H1 (cell line): Measurements from ENCODE around the gene GZMM. TPM values are rescaled to one million over a fixed set of nuclear protein-coding genes. Genes with fewer than 3 reads are reported as not detected.
"Not testable (repeated sequence)": the region's sequence is repeated elsewhere in the genome, so short reads cannot be mapped to it uniquely, and the experiment has no call there.

ENCODE experiments used
- CTCF ChIA-PET: fragments of 300-600 bp; sonication (Branson Sonifier 250); formaldehyde crosslinking; loops from one replicate; lab custom pipeline; 2021; ENCODE audit not compliant: partially characterized antibody; lab: Charles Lee
- POLR2A ChIA-PET: fragments of 300-600 bp; sonication (Branson Sonifier 250); formaldehyde crosslinking; loops from one replicate; lab custom pipeline; 2021; ENCODE audit warnings: inconsistent platforms; ENCODE audit not compliant: partially characterized antibody; lab: Charles Lee
- DNase-seq, 2 experiments: peaks; one replicate each; pipeline versions ENCODE4 v3.0.0 to v3.0.0-alpha.2; 2010 to 2022; ENCODE audit warnings: low spot score in 2 of 2, low read depth in 1 of 2, mixed read lengths in 1 of 2
- FAIRE-seq: peaks from 2 replicates; lab custom pipeline; 2011; peaks lifted over from hg19 to GRCh38; lab: Jason Lieb, UNC
- H2AFZ ChIP-seq: 2 replicates; pipeline ENCODE4 v1.8.1; 2012; ENCODE audit warnings: low read length, inconsistent platforms
- H2AK5ac ChIP-seq: 2 replicates; pipeline ENCODE4 v1.6.1; 2013; ENCODE audit warnings: low read depth, low read length
- H2BK120ac ChIP-seq: replicated peaks from 2 replicates; pipeline ENCODE3; 2013; ENCODE audit warnings: low read depth, low read length, inconsistent platforms
- H2BK12ac ChIP-seq: 2 replicates; pipeline ENCODE4 v1.6.1; 2013; ENCODE audit warnings: low read depth, low read length
- H2BK15ac ChIP-seq: 2 replicates; pipeline ENCODE4 v1.6.1; 2013; ENCODE audit warnings: low read length
- H2BK20ac ChIP-seq: 2 replicates; pipeline ENCODE4 v1.6.1; 2013; ENCODE audit warnings: low read length
- H2BK5ac ChIP-seq: 2 replicates; pipeline ENCODE4 v1.6.1; 2013; ENCODE audit warnings: low read depth, low read length
- H3K14ac ChIP-seq: 2 replicates; pipeline ENCODE4 v1.6.1; 2013; ENCODE audit warnings: inconsistent platforms; ENCODE audit not compliant: insufficient read length
- H3K18ac ChIP-seq: 2 replicates; pipeline ENCODE4 v1.6.1; 2013; ENCODE audit warnings: low read length; ENCODE audit errors: extremely low read depth
- H3K23ac ChIP-seq: 2 replicates; pipeline ENCODE4 v1.6.1; 2013; ENCODE audit warnings: inconsistent platforms; ENCODE audit not compliant: insufficient read length
- H3K23me2 ChIP-seq: 2 replicates; pipeline ENCODE4 v1.6.1; 2013; ENCODE audit warnings: low read depth, low read length
- H3K27ac ChIP-seq: 2 replicates; pipeline ENCODE4 v1.6.1; 2011; ENCODE audit warnings: low read depth, low read length, inconsistent platforms
- H3K27me3 ChIP-seq, 4 experiments: replicated peaks in 1 of 4; 1 replicate in 1 of 4; 2 replicates in 3 of 4; pipeline versions ENCODE4 v1.6.1 to v1.8.1; 2011 to 2013; ENCODE audit warnings: low read length in 3 of 4, mild to moderate bottlenecking in 3 of 4, inconsistent platforms in 2 of 4, mixed read lengths in 2 of 4, moderate library complexity in 1 of 4; ENCODE audit not compliant: control insufficient read depth in 3 of 4, insufficient read depth in 3 of 4; ENCODE audit errors: extremely low read depth in 1 of 4
- H3K36me3 ChIP-seq, 4 experiments: 2 replicates each; pipeline versions ENCODE4 v1.6.1 to v1.8.1; 2011 to 2013; ENCODE audit warnings: mild to moderate bottlenecking in 4 of 4, low read length in 3 of 4, moderate library complexity in 2 of 4, control low read depth in 1 of 4, inconsistent platforms in 1 of 4; ENCODE audit not compliant: insufficient read depth in 4 of 4, control insufficient read depth in 2 of 4
- H3K4ac ChIP-seq: replicated peaks from 2 replicates; pipeline ENCODE3; 2013; ENCODE audit warnings: low read length, low read depth, mixed read lengths, inconsistent platforms; ENCODE audit not compliant: insufficient read length
- H3K4me1 ChIP-seq, 4 experiments: replicated peaks in 1 of 4; 1 replicate in 1 of 4; 2 replicates in 3 of 4; pipeline versions ENCODE4 v1.6.1 to v1.8.1; 2011 to 2013; ENCODE audit warnings: low read length in 3 of 4, inconsistent platforms in 2 of 4, mixed read lengths in 1 of 4; ENCODE audit not compliant: insufficient read depth in 4 of 4, control insufficient read depth in 3 of 4
- H3K4me2 ChIP-seq, 2 experiments: 2 replicates each; pipeline versions ENCODE4 v1.6.1 to v1.8.1; 2011 to 2013; ENCODE audit warnings: low read depth in 2 of 2, low read length in 2 of 2, control low read depth in 1 of 2, inconsistent platforms in 1 of 2, mild to moderate bottlenecking in 1 of 2; ENCODE audit not compliant: insufficient read depth in 1 of 2
- H3K4me3 ChIP-seq, 4 experiments: fragments of 200-600, 300-600 bp in 1 of 4; sonication (generic), shearing (Covaris generic), sonication (Bioruptor Twin) in 1 of 4; 2 replicates each; pipeline versions ENCODE4 v1.5.1 to v1.8.1; 2011 to 2016; ENCODE audit warnings: low read length in 4 of 4, low read depth in 3 of 4, control low read depth in 2 of 4, inconsistent platforms in 2 of 4, mild to moderate bottlenecking in 2 of 4, mixed read lengths in 1 of 4, moderate library complexity in 1 of 4; ENCODE audit not compliant: insufficient read depth in 2 of 4; ENCODE audit errors: extremely low read depth in 1 of 4
- H3K56ac ChIP-seq: replicated peaks from 2 replicates; pipeline ENCODE3; 2013; ENCODE audit warnings: low read depth, mild to moderate bottlenecking, mixed read lengths, low read length, inconsistent platforms; ENCODE audit not compliant: insufficient read length
- H3K79me1 ChIP-seq: 2 replicates; pipeline ENCODE4 v1.6.1; 2013; ENCODE audit warnings: low read depth, low read length, control low read depth
- H3K79me2 ChIP-seq, 2 experiments: 2 replicates each; pipeline versions ENCODE4 v1.6.1 to v1.8.1; 2012 to 2013; ENCODE audit warnings: low read length in 2 of 2, mild to moderate bottlenecking in 2 of 2, inconsistent platforms in 1 of 2; ENCODE audit not compliant: insufficient read depth in 2 of 2, control insufficient read depth in 1 of 2
- H3K9ac ChIP-seq, 4 experiments: replicated peaks in 1 of 4; 1 replicate in 1 of 4; 2 replicates in 3 of 4; pipeline versions ENCODE4 v1.6.1 to v1.8.1; 2011 to 2013; ENCODE audit warnings: low read depth in 3 of 4, low read length in 3 of 4, control low read depth in 2 of 4, mild to moderate bottlenecking in 2 of 4, moderate library complexity in 2 of 4, inconsistent platforms in 1 of 4; ENCODE audit errors: extremely low read depth in 1 of 4
- H3K9me3 ChIP-seq, 2 experiments: 2 replicates each; pipeline versions ENCODE4 v1.6.1 to v1.8.1; 2012 to 2013; ENCODE audit warnings: mild to moderate bottlenecking in 2 of 2, moderate library complexity in 2 of 2, control low read depth in 1 of 2, inconsistent platforms in 1 of 2, low read depth in 1 of 2, low read length in 1 of 2, mixed read lengths in 1 of 2; ENCODE audit not compliant: insufficient read depth in 2 of 2
- H4K20me1 ChIP-seq, 2 experiments: replicated peaks in 1 of 2; 2 replicates each; pipeline versions ENCODE3 to v1.8.1; 2011 to 2013; ENCODE audit warnings: inconsistent platforms in 2 of 2, low read length in 2 of 2, mild to moderate bottlenecking in 1 of 2; ENCODE audit not compliant: insufficient read depth in 2 of 2, control insufficient read depth in 1 of 2
- H4K5ac ChIP-seq: 2 replicates; pipeline ENCODE4 v1.6.1; 2013; ENCODE audit warnings: low read length, low read depth, mixed read lengths, inconsistent platforms; ENCODE audit not compliant: insufficient read length
- H4K8ac ChIP-seq: 2 replicates; pipeline ENCODE4 v1.8.0; 2013; ENCODE audit warnings: mild to moderate bottlenecking, moderate library complexity, low read length, inconsistent platforms; ENCODE audit not compliant: insufficient read depth; ENCODE audit errors: extremely low read depth
- H4K91ac ChIP-seq: replicated peaks from 2 replicates; pipeline ENCODE3; 2013; ENCODE audit warnings: low read length, mixed read lengths, inconsistent platforms; ENCODE audit not compliant: insufficient read length
- CREB1 ChIP-seq: IDR thresholded peaks from 2 replicates; pipeline ENCODE4 v1.6.1; 2012; ENCODE audit warnings: inconsistent platforms
- CTCF ChIP-seq, 3 experiments: IDR thresholded peaks; 1 replicate in 2 of 3; 2 replicates in 1 of 3; pipeline versions ENCODE4 v1.5.1 to v1.6.1; 2011; ENCODE audit warnings: low read length in 3 of 3, mild to moderate bottlenecking in 3 of 3, inconsistent platforms in 2 of 3, low read depth in 1 of 3, moderate library complexity in 1 of 3; ENCODE audit not compliant: insufficient read depth in 1 of 3; ENCODE audit errors: control extremely low read depth in 1 of 3
- JUND ChIP-seq: IDR thresholded peaks from 2 replicates; pipeline ENCODE4 v1.6.1; 2011; ENCODE audit warnings: mild to moderate bottlenecking, improper control_type of control experiment, low read length
- WGBS, 2 experiments: shearing (Covaris generic) in 1 of 2; methylation state at CpG; one replicate each; pipeline versions ENCODE4 v1.1.6 to v1.1.7; 2013 to 2015; ENCODE audit warnings: low lambda C conversion rate in 2 of 2, mixed read lengths in 2 of 2, inconsistent platforms in 1 of 2, low coverage in 1 of 2, missing lambda C conversion rate in 1 of 2; ENCODE audit not compliant: insufficient replicate concordance in 2 of 2, insufficient coverage in 1 of 2, insufficient read length in 1 of 2; ENCODE audit errors: extremely low coverage in 1 of 2, missing lambda C conversion rate in 1 of 2; 5-methylcytosine and 5-hydroxymethylcytosine counted together
- polyA plus RNA-seq, 7 experiments: library from polyadenylated mRNA; depleted of rRNA in 3 of 7; stranded (reverse) in 5 of 7; unstranded in 2 of 7; fragments of >200 nt in 5 of 7; fragments of 200-250 nt in 2 of 7; gene quantifications; 1 replicate in 5 of 7; 2 replicates in 1 of 7; 4 replicates in 1 of 7; pipeline versions ENCODE4 v1.2.1 to v1.2.3, GENCODE V29; 2011 to 2013; ENCODE audit warnings: missing spikeins in 2 of 7, mixed read lengths in 2 of 7
- total RNA-seq: library from RNA; stranded (reverse); fragmentation: NEBNext Ultra II Directional; extraction: Animal tissue kit (Norgen Biotek cat#: 25700); gene quantifications from 2 replicates; pipeline ENCODE4 v1.2.1, GENCODE V29; 2021

Gene GZMM
- total and polyA plus RNA-seq, 2 of the 8 experiments (the other 6 are each of a cell fraction or from before 2014, with no cell fraction given): 0.09 to 0.32 TPM

DNA sequence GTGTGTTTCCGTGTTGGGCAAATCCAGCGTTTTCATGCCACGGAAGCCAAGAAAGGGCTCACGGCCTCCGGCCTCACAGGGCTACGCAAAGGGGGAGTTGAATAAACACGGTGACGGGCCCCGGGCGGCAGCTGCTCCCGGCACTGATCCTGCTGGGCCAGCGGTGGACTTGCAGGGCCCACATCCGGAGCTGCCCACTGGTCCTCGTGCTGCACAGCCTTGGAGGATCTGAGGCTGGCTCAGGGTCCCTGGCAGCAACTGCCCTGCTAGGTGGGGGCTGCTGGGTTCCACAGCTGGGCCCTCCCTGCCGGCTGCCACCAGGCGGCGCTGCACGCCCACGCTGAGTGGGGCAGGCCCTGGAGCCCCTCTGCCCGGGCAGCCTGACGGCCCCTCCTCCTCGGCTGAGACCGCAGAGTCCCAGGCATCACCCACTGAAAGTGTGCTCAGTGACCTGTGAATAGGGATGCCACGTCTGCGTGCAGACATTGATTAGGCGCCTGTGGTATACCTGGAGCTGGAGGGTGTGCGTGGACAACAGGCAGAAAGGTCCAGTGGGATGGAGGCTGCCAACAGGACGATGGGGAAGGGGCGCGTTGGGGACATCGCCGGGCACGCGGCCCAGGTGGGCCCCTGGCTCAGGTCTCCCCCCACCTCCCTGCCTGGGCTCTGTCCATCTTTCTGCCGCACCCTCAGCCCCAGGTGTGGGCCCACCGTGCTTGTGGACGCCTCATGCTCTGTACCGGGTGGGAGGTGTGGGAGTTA lies 40.6 kb downstream of the GZMM start (continued):
- TF ChIP-seq CTCF (IDR thresholded peaks at IDR 0.05; ENCODE audit: control extremely low read depth in 1 of 3, insufficient read depth in 1 of 3, low read depth in 1 of 3, low read length in 3 of 3) (peak; percentile 97), CREB1 (peak; percentile 53; the same call in 1 of the 2 replicates), JUND (peak; percentile 44; the same call in 1 of the 2 replicates)

- H3K4me1 ChIP-seq: peaks cover 0 to 12% (median 5%) of the 10 kb centered on the region in 4 experiments; a peak in 5 of 7 replicates
- H3K9me3 ChIP-seq, H2AK5ac ChIP-seq, H3K4me2 ChIP-seq, H3K9ac ChIP-seq, H3K23ac ChIP-seq, H2AFZ ChIP-seq, DNase-seq, H4K8ac ChIP-seq, H3K79me1 ChIP-seq, H3K56ac ChIP-seq, FAIRE-seq, H2BK15ac ChIP-seq, H3K27ac ChIP-seq, H3K14ac ChIP-seq, H3K4me3 ChIP-seq, H3K79me2 ChIP-seq, H2BK5ac ChIP-seq, H4K91ac ChIP-seq, H2BK12ac ChIP-seq, H3K4ac ChIP-seq, H2BK120ac ChIP-seq, H3K23me2 ChIP-seq, H2BK20ac ChIP-seq, H4K5ac ChIP-seq, H3K18ac ChIP-seq: not testable (repeated sequence)
- H4K20me1 ChIP-seq: peaks cover 14 to 27% of the 10 kb centered on the region in 2 experiments
- WGBS, 2 experiments: 90% methylated on average over 34 of the region's 34 CpGs; no CpG with 5 or more reads in 1 of the 2 experiments
- H3K36me3 ChIP-seq: peaks cover 6 to 24% (median 18%) of the 10 kb centered on the region in 4 experiments; a peak in 6 of 8 replicates
- ChIA-PET CTCF (interaction anchor here (0.8 to 4.7 kb wide), 12 partner anchors 9 to 312 kb away, joined by 3 to 51 read pairs (median 4); no protein-coding TSS in a partner anchor), POLR2A (interaction anchor here (0.9 to 6.3 kb wide), 10 partner anchors 9 to 49 kb away, joined by 3 to 78 read pairs (median 5); partner anchors contain the start of genes BSG and GZMM)
- peaks cover 12 to 14% (median 13%) of the 10 kb centered on the region in 4 experiments for H3K27me3 ChIP-seq
Measured at GRCh38 chr19:585146-585545, 41.3 kb downstream of the GZMM start.
